SJSA1 (cell line): ENCODE measurements around the gene PDCL2. TPM values are rescaled to one million over a fixed set of nuclear protein-coding genes. Genes with fewer than 3 reads are reported as not detected.
A peak's percentile ranks its signal among the peaks of the same experiment; 100 is the strongest.
"Not testable (repeated sequence)": the region's sequence is repeated elsewhere in the genome, so short reads cannot be mapped to it uniquely, and the experiment has no call there.

Experiments
- DNase-seq, 2 experiments: peaks; one replicate each; pipeline ENCODE4 v3.0.0-alpha.2; 2015 to 2020; ENCODE audit warnings: low spot score in 2 of 2, low read depth in 1 of 2
- H3K27ac ChIP-seq: fragments of 250-450 bp; sonication (Bioruptor Pico); 2 replicates; pipeline ENCODE4 v1.5.1; 2020; ENCODE audit warnings: mild to moderate bottlenecking, moderate library complexity
- H3K27me3 ChIP-seq: fragments of 250-450 bp; sonication (Bioruptor Pico); replicated peaks from 2 replicates; pipeline ENCODE4 v1.5.1; 2020; ENCODE audit warnings: mild to moderate bottlenecking, moderate library complexity
- H3K36me3 ChIP-seq: fragments of 250-450 bp; sonication (Bioruptor Pico); 2 replicates; pipeline ENCODE4 v1.5.1; 2020; ENCODE audit warnings: mild to moderate bottlenecking
- H3K4me1 ChIP-seq: fragments of 250-450 bp; sonication (Bioruptor Pico); replicated peaks from 2 replicates; pipeline ENCODE4 v1.6.1; 2021; ENCODE audit warnings: mild to moderate bottlenecking
- H3K4me3 ChIP-seq: fragments of 250-450 bp; sonication (Bioruptor Pico); 2 replicates; pipeline ENCODE4 v1.5.1; 2020; ENCODE audit warnings: mild to moderate bottlenecking
- H3K9me3 ChIP-seq: fragments of 250-450 bp; sonication (Bioruptor Pico); replicated peaks from 2 replicates; pipeline ENCODE4 v1.5.1; 2020; ENCODE audit warnings: mild to moderate bottlenecking
- total RNA-seq: library from RNA; depleted of rRNA; stranded (reverse); fragments of >200 nt; shearing (Covaris generic); gene quantifications from 2 replicates; pipeline ENCODE4 v1.2.3, GENCODE V29; 2014

The PDCL2 gene
- total RNA-seq, 1 experiment from 2014 or later, result not detected

DNA sequence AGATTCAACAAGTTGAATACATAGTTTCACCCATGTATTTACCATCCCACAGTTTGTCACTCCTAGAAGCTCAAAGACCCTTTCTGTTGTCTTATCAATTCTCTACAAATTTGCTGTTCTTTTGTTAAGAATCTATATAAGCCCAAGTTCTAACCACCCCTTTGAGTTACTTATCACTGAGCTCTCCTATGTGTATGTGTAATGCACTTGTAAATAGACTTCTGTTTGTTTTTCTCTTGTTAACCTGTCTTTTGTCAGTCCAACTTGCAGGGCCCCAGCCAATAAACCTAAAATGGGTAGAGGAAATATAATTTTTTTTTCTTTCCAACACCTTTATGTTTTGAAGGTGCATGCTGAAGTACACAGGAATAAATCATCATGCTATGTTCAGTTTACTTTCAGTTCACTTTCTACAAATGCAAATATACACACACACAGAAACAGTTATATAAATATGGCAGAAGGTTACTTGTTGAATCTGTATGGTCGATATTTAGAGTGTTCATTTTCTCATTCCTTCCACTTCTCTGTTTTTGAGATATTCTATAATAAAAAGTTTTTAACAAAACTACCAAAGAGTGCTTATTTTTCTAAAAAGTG is 23.0 kb downstream of the PDCL2 start:
- H3K9me3 ChIP-seq, result no peaks in the 10 kb centered on the region
- peaks cover 7% of the 10 kb centered on the region; the same call in 1 of the 2 replicates for H3K27me3 ChIP-seq
- H3K36me3 ChIP-seq, result no peaks in the 10 kb centered on the region
- no peak overlapping the region for H3K4me3 ChIP-seq
- DNase-seq, result no peak
- H3K27ac ChIP-seq, result no peak overlapping the region
- no peaks in the 10 kb centered on the region for H3K4me1 ChIP-seq

GRCh38 chr4:55561889-55562288 is 30.2 kb downstream of the PDCL2 start:
- no peaks in the 10 kb centered on the region for H3K9me3 ChIP-seq
- H3K36me3 ChIP-seq, result no peaks in the 10 kb centered on the region
- peaks cover 3% of the 10 kb centered on the region; the same call in 1 of the 2 replicates for H3K27me3 ChIP-seq
- no peak for DNase-seq
- no peak overlapping the region for H3K4me3 ChIP-seq
- H3K27ac ChIP-seq, result no peak overlapping the region
- H3K4me1 ChIP-seq, result no peaks in the 10 kb centered on the region

DNA sequence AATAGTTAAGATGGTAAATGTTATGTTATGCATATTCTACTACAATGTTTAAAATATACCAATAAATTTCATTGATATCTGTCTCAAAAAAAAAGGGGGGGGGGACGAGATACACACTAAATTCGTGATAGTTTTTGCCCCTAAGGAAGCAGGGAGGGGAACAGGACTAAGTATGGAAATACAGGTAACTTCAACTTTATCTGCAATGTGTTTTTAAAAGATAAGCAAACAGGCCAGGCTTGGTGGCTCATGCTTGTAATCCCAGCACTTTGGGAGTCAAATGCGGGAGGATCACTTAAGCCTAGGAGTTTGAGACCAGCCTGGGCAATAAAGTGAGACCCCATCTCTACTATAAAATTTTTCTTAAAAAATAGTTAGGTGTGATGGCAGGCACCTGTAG is 31.9 kb downstream of the PDCL2 start:
- Histone ChIP-seq H3K4me3 (no peak overlapping the region), H3K4me1 (no peaks in the 10 kb centered on the region)
- DNase-seq, result no peak

DNA sequence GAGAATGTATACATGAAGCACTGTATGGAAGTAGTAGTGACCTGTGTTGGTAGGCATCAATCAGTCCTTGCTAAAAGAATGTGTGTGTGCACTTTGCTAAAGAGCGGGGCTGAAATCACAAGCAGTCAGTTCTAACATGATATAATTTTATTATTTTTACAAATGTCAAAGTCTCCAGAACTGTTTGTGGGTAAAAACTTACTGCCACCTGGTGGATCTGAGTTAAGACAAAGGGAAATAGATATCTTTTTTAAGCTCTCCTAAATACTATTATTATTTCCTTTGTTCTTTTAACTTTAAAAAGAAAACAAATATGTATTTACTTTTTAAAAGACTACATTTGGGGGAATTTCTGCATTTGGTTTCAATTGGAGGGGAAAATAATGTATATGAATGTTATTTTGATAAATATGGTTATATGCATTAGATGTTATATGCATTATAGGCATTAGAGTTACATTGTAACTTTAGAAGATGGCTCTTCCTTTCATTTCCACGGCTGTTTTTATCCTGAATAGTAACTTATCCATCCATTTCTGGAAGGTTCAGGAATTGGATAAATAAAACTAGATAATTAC is 37.5 kb downstream of the PDCL2 start:
- H3K36me3 ChIP-seq, result no peaks in the 10 kb centered on the region
- H3K4me3 ChIP-seq, result no peak overlapping the region
- H3K9me3 ChIP-seq, result no peaks in the 10 kb centered on the region
- H3K27ac ChIP-seq, result no peak overlapping the region
- peak in 1 of 2 experiments; percentile 28 for DNase-seq
- H3K4me1 ChIP-seq, result peaks cover 23% of the 10 kb centered on the region
- no peaks in the 10 kb centered on the region for H3K27me3 ChIP-seq

More for the DNA sequence above, 31.9 kb downstream of the PDCL2 start:
- Histone ChIP-seq H3K9me3 (no peaks in the 10 kb centered on the region), H3K27ac (no peak overlapping the region), H3K27me3 (peaks cover 3% of the 10 kb centered on the region; the same call in 1 of the 2 replicates), H3K36me3 (no peaks in the 10 kb centered on the region)

- peak; percentile 72 to 74 for DNase-seq
- Histone ChIP-seq H3K27ac (peak overlapping the region; percentile 50), H3K4me3 (peak overlapping the region; percentile 32), H3K36me3 (no peaks in the 10 kb centered on the region), H3K4me1 (peaks cover 28% of the 10 kb centered on the region), H3K27me3 (no peaks in the 10 kb centered on the region), H3K9me3 (no peaks in the 10 kb centered on the region)
These were observed 38.4 kb downstream of the PDCL2 start for GRCh38 chr4:55553441-55554201.

- H3K27ac ChIP-seq, H3K27me3 ChIP-seq, H3K36me3 ChIP-seq, H3K4me3 ChIP-seq, H3K9me3 ChIP-seq, DNase-seq: not testable (repeated sequence)
- H3K4me1 ChIP-seq, result peaks cover 39% of the 10 kb centered on the region
These were observed 40.1 kb downstream of the PDCL2 start for GRCh38 chr4:55551964-55552363.

DNA sequence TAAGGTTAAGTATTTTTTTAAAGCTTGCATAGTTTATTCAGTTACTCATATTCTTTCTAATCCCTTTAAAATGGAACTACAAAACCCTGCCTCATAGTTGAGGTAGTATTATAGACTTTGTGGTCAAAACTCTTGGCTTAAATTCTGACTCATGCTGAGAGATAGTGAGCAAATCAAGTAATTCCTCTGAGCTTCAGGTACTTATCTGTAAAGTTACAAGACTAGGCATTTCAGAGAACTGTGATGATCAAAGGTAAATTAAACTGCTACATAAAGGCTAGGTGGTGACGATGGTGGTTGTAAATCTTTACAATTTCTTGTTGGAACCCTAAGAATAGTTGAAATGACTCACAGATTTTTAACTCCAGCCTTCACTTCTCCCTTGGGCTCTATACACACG is 42.2 kb downstream of the PDCL2 start:
- DNase-seq, result peak in 1 of 2 experiments; percentile 69
- Histone ChIP-seq H3K27me3 (no peaks in the 10 kb centered on the region), H3K4me3 (no peak overlapping the region), H3K9me3 (no peaks in the 10 kb centered on the region; the same call in 1 of the 2 replicates), H3K4me1 (peaks cover 39% of the 10 kb centered on the region), H3K36me3 (peaks cover 10% of the 10 kb centered on the region; the same call in 1 of the 2 replicates), H3K27ac (no peak overlapping the region; the same call in 1 of the 2 replicates)

DNA sequence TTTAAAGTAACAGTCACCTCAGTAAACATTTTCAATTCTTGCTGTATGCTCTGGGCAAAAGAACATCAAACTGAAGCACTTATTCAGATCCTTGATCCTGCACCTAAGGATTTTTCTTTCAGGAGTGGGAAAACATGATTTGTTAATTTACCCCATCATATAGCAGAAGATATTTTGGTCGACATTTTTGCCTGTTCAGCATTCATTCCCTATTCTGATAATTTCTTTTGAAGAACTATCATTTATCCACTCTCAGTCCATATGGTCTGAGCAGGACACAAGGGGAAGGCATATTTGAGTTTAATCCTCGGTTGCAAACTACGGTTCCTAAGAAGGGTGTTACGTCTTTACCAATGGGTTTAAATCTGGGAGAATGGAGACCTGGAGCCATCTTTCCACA is 44.1 kb downstream of the PDCL2 start:
- peak overlapping the region; percentile 69 for H3K4me3 ChIP-seq
- H3K27me3 ChIP-seq, result no peaks in the 10 kb centered on the region
- peaks cover 40% of the 10 kb centered on the region for H3K4me1 ChIP-seq
- no peak for DNase-seq
- H3K27ac ChIP-seq, result peak overlapping the region; percentile 94
- no peaks in the 10 kb centered on the region; the same call in 1 of the 2 replicates for H3K9me3 ChIP-seq
- peaks cover 10% of the 10 kb centered on the region; the same call in 1 of the 2 replicates for H3K36me3 ChIP-seq

GRCh38 chr4:55547466-55547770 is 44.6 kb downstream of the PDCL2 start:
- no peaks in the 10 kb centered on the region; the same call in 1 of the 2 replicates for H3K9me3 ChIP-seq
- DNase-seq, result peak in 1 of 2 experiments; percentile 80
- peak overlapping the region; percentile 69 for H3K4me3 ChIP-seq
- no peaks in the 10 kb centered on the region for H3K27me3 ChIP-seq
- peaks cover 12% of the 10 kb centered on the region; the same call in 1 of the 2 replicates for H3K36me3 ChIP-seq
- peaks cover 38% of the 10 kb centered on the region for H3K4me1 ChIP-seq
- H3K27ac ChIP-seq, result peak overlapping the region; percentile 94

DNA sequence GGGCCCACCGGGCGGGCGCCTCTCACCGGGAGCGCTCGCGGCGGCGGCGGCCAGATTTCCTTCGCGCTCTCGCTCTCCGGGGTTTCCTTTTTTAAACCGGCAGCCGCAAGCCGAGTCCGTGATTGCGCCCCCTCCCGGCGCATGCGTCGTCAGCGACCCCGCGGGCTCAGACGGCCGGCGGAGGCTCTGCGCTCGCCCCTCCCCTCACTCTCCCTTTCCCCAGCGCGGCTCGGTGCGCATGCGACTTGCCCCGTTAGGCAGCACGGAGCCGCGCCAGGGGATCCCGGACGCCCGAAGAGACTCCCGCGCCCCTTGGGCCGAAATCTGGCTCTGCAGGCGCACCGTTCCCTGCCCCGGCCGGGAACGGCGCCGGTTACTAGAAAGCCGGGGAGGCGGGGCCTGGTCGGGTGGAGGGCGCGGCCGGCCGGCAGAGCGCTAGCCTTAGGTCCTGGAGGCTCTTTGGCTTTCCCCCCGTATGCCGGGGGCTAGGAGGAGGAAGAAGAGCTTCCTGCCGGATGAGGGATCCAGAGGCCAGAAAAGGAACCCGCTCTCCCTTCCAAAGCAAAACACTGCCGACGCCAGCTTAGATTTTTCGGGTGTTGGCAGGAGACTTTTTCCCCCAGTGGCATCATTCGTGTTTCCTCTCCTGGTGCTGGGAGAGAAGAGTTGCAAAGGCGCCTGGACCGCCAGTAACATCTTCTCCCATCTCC is 45.1 kb downstream of the PDCL2 start, which contains the start of gene CLOCK:
Gene CLOCK, minus strand, starts transcription at position 154 of the 710 bp plus-strand sequence. CDS start 64,124 bp downstream, outside the sequence.
- H3K36me3 ChIP-seq, result peaks cover 13% of the 10 kb centered on the region; the same call in 1 of the 2 replicates
- H3K9me3 ChIP-seq, result no peaks in the 10 kb centered on the region; the same call in 1 of the 2 replicates
- peak within 1 kb of the TSS; percentile 94 for H3K27ac ChIP-seq
- no peaks in the 10 kb centered on the region for H3K27me3 ChIP-seq
- H3K4me3 ChIP-seq, result peak within 1 kb of the TSS; percentile 69
- H3K4me1 ChIP-seq, result peaks cover 38% of the 10 kb centered on the region
- peak; percentile 91 to 98 for DNase-seq

GRCh38 chr4:55546506-55546755 is 45.6 kb downstream of the PDCL2 start:
- Histone ChIP-seq H3K36me3 (peaks cover 13% of the 10 kb centered on the region; the same call in 1 of the 2 replicates), H3K4me3 (peak overlapping the region; percentile 69), H3K27me3 (no peaks in the 10 kb centered on the region), H3K4me1 (peaks cover 38% of the 10 kb centered on the region), H3K27ac (peak overlapping the region; percentile 94), H3K9me3 (no peaks in the 10 kb centered on the region; the same call in 1 of the 2 replicates)
- no peak for DNase-seq

DNA sequence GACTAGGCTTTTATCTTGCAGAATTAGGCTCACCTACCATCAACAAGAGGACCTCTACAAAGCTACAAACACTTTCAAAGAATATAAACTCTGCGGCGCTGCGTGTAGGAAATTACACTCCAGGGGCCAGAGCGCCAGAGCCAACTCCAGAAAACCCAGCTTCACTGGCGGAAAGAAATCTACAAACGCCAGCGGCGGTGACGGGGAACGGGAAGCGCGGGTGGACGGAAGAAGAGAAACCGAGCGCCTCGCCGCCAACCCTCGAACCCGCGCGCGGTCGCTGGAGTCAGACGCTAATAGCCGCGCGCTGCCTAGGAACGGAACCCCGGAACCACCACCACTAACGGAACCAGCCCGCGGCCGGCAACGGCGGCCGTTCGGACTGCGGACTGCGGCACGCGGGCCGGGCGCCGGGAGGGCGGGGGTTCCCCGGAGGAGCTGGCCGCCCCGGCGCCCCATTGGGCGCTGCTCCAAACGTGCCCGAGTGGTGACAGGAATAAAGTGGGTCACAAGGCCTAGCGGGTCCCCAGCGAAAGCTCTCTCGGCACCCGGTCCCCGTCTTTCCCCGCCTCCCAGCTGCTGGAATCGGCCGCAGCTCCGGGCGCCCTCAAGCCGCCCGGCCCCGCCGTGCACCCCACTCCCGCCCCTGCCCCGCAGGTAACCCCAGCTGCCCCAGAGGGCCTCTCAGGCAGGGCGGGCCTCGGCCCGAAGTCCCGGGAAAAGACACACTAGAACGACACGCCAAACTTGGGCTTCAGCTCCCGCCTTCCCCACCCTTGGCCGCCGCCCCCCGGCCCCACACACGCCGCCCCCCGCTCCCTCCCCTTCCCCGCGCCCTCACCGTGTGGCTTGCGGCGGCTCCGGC is 46.2 kb downstream of the PDCL2 start:
- peaks cover 38% of the 10 kb centered on the region for H3K4me1 ChIP-seq
- H3K9me3 ChIP-seq, result no peaks in the 10 kb centered on the region; the same call in 1 of the 2 replicates
- H3K27ac ChIP-seq, result peak overlapping the region; percentile 94
- DNase-seq, result peak; percentile 77 to 81
- H3K4me3 ChIP-seq, result peak overlapping the region; percentile 69
- H3K27me3 ChIP-seq, result no peaks in the 10 kb centered on the region
- peaks cover 13% of the 10 kb centered on the region; the same call in 1 of the 2 replicates for H3K36me3 ChIP-seq

- Histone ChIP-seq H3K27ac (peak overlapping the region; percentile 94), H3K9me3 (no peaks in the 10 kb centered on the region; the same call in 1 of the 2 replicates), H3K4me1 (peaks cover 35% of the 10 kb centered on the region), H3K36me3 (peaks cover 13% of the 10 kb centered on the region; the same call in 1 of the 2 replicates), H3K4me3 (peak overlapping the region; percentile 69), H3K27me3 (no peaks in the 10 kb centered on the region)
- no peak for DNase-seq
These were observed 46.9 kb downstream of the PDCL2 start for GRCh38 chr4:55545151-55545550.
